ENCODE data around the gene ALDH1A3.

Gene ALDH1A3

GRCh38 chr15:100885116-100885515 is 5.5 kb downstream of the ALDH1A3 start:
- no peak for DNase-seq

- no peak for DNase-seq
Measured at GRCh38 chr15:100885811-100886210, 6.2 kb downstream of the ALDH1A3 start.

- no peak for DNase-seq
Measured at GRCh38 chr15:100887211-100887913, 7.7 kb downstream of the ALDH1A3 start.

GRCh38 chr15:100889385-100890050 is 9.9 kb downstream of the ALDH1A3 start:
- peak; percentile 59 for DNase-seq

- no peak for DNase-seq
Measured at GRCh38 chr15:100890051-100890720, 10.6 kb downstream of the ALDH1A3 start.

GRCh38 chr15:100890850-100891249 is 11.2 kb downstream of the ALDH1A3 start:
- DNase-seq: no peak

GRCh38 chr15:100891307-100892012 is 11.8 kb downstream of the ALDH1A3 start:
- no peak for DNase-seq

- DNase-seq: no peak
Measured at GRCh38 chr15:100892013-100892355, 12.4 kb downstream of the ALDH1A3 start.

- DNase-seq: no peak
Measured at GRCh38 chr15:100893261-100893963, 13.8 kb downstream of the ALDH1A3 start.

- DNase-seq: no peak
Measured at GRCh38 chr15:100893964-100894295, 14.3 kb downstream of the ALDH1A3 start.

GRCh38 chr15:100895721-100896120 is 16.1 kb downstream of the ALDH1A3 start:
- no peak for DNase-seq

GRCh38 chr15:100897221-100898151 is 17.9 kb downstream of the ALDH1A3 start:
- DNase-seq: no peak

GRCh38 chr15:100898152-100898490 is 18.5 kb downstream of the ALDH1A3 start:
- no peak for DNase-seq

GRCh38 chr15:100898661-100899462 is 19.2 kb downstream of the ALDH1A3 start:
- DNase-seq: no peak

- DNase-seq: no peak
Measured at GRCh38 chr15:100899601-100900000, 20.0 kb downstream of the ALDH1A3 start.

GRCh38 chr15:100900136-100900794 is 20.6 kb downstream of the ALDH1A3 start:
- DNase-seq: peak; percentile 65

- DNase-seq: no peak
Measured at GRCh38 chr15:100900795-100901169, 21.2 kb downstream of the ALDH1A3 start.

GRCh38 chr15:100901296-100901695 is 21.7 kb downstream of the ALDH1A3 start:
- no peak for DNase-seq

GRCh38 chr15:100901702-100902435 is 22.2 kb downstream of the ALDH1A3 start:
- peak; percentile 70 for DNase-seq
